Upper lobe of left lung (tissue), 4 donors: Measurements from ENCODE around the gene TCF12.

Source experiments
- EP300 ChIP-seq, 4 donors: sonication (generic); formaldehyde crosslinking; IDR thresholded peaks; one replicate each; pipeline ENCODE4 v1.5.1; 2017; ENCODE audit warnings: antibody characterized with exemption in 4 of 4, control low read depth in 2 of 4
- POLR2A ChIP-seq, 4 donors: fragments of 450-650 bp; IDR thresholded peaks; one replicate each; pipeline ENCODE4 v1.5.1; 2016 to 2017; ENCODE audit warnings: antibody characterized with exemption in 4 of 4, mild to moderate bottlenecking in 2 of 4
- POLR2AphosphoS5 ChIP-seq, 2 donors: sonication (generic); formaldehyde crosslinking; IDR thresholded peaks; one replicate each; pipeline ENCODE4 v1.5.1; 2017; ENCODE audit warnings: antibody characterized with exemption in 2 of 2
- TF ChIP-seq, protein P1 (sequence below), 6 experiments: fragments of 450-650 bp in 4 of 6; fragments of 200-600 bp in 2 of 6; sonication (generic) in 2 of 6; IDR thresholded peaks; one replicate each; pipeline ENCODE4 v1.5.1; 2016 to 2019; ENCODE audit warnings: antibody characterized with exemption in 6 of 6

DNA sequence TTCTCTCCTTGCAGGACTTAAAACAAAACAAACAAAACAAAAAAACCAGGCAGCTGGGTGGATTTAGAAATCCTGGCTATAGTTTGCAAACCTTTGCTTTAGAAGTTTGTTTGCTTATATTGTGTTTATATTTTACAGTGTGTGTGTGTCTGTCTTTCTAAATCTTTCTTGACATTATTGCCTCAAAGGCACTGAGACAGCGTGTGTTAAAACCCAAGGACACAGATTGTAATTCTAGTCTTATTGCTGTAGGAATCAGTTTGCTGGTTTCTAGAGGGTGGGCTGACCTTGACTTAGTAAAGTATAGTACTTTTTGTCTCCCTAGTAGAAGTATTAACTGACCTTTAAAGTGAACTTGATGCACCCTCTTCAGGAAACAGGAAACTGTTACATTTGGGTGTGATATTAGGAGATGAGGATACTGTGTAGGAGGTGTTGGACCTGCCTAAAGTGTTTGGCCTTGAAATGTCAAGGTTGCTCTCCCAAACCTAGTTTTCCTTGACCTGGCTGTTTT lies 71.0 kb downstream of the TCF12 start:
- TF ChIP-seq, protein P1, sequence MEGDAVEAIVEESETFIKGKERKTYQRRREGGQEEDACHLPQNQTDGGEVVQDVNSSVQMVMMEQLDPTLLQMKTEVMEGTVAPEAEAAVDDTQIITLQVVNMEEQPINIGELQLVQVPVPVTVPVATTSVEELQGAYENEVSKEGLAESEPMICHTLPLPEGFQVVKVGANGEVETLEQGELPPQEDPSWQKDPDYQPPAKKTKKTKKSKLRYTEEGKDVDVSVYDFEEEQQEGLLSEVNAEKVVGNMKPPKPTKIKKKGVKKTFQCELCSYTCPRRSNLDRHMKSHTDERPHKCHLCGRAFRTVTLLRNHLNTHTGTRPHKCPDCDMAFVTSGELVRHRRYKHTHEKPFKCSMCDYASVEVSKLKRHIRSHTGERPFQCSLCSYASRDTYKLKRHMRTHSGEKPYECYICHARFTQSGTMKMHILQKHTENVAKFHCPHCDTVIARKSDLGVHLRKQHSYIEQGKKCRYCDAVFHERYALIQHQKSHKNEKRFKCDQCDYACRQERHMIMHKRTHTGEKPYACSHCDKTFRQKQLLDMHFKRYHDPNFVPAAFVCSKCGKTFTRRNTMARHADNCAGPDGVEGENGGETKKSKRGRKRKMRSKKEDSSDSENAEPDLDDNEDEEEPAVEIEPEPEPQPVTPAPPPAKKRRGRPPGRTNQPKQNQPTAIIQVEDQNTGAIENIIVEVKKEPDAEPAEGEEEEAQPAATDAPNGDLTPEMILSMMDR (IDR thresholded peaks at IDR 0.05) = no peak
- TF ChIP-seq POLR2AphosphoS5 (IDR thresholded peaks at IDR 0.05) (no peak), EP300 (IDR thresholded peaks at IDR 0.05) (no peak), POLR2A (IDR thresholded peaks at IDR 0.05) (no peak)
